ENCODE results near the gene SLC35F3.
"Not testable (repeated sequence)": the region's sequence is repeated elsewhere in the genome, so short reads cannot be mapped to it uniquely, and the experiment has no call there.

The SLC35F3 gene

GRCh38 chr1:233904633-233905415 is at the start of gene SLC35F3:
Gene SLC35F3 (plus strand): TSS chr1:233904676.
- no peak for DNase-seq

GRCh38 chr1:233859446-233859845 is 45.0 kb upstream of the SLC35F3 start:
- peak; percentile 47 for DNase-seq

- peak; percentile 14 for DNase-seq
These were observed 40.5 kb upstream of the SLC35F3 start for GRCh38 chr1:233863901-233864545.

DNA sequence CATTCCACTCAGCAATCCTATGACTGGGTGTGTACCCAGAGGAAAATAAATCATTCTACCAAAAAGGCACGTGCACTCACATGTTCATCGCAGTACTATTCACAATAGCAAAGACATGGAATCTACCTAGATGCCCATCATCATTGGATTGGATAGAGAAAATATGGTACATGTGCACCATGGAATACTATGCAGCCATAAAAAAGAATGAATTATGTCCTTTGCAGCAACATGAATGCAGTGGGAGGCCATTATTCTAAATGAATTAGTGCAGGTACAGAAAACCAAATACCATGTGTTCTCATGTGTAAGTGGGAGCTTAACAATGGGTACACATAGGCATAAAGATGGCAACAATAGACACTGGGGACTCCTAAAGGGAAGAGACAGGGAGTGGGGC is 39.9 kb upstream of the SLC35F3 start:
- no peak for DNase-seq

DNA sequence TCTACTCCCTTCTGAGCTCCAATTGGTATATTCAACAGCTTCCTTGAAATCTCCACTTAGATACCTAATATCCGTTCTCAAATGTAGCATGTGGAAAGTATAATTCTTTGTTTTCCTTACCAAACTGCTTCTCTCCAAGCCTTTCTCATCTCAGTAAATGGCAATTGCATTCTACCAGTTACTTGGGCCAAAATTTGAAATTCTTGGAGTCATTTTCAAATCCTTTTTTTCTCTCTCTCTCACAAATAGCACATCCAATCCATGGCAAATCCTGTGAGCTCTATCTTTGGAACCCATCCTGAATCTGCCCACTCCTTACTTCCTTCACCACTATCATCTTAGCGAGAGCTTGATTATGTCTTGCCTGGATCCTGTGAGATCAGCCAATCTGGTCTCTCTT is 39.3 kb upstream of the SLC35F3 start:
- DNase-seq, result no peak

- DNase-seq, result no peak
These were observed 38.6 kb upstream of the SLC35F3 start for GRCh38 chr1:233865902-233866301.

GRCh38 chr1:233867028-233867427 is 37.4 kb upstream of the SLC35F3 start:
- no peak for DNase-seq

DNA sequence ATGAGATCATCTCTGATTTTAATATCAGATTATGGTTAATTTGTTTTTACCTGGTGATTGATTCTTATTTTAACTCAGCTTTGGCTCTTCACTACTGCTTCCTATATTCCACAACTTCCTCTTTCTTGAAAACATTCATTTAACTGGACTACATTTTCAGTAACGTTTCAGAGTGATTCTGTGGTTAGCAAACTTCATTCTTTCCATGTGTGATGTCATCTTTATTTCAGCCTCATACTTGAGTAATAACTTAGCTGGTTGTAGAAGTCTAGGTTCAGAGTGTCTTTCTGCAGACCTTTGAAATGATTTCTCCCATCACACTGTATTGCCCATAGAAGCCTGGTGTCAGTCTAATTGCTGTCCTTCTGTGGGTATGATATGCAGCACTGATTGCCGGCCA is 36.0 kb upstream of the SLC35F3 start:
- DNase-seq, result peak; percentile 92

GRCh38 chr1:233869680-233870079 is 34.8 kb upstream of the SLC35F3 start:
- no peak for DNase-seq

GRCh38 chr1:233873666-233874065 is 30.8 kb upstream of the SLC35F3 start:
- DNase-seq, result no peak

- no peak for DNase-seq
These were observed 24.6 kb upstream of the SLC35F3 start for GRCh38 chr1:233879841-233880240.

- no peak for DNase-seq
These were observed 20.8 kb upstream of the SLC35F3 start for GRCh38 chr1:233883671-233884070.

DNA sequence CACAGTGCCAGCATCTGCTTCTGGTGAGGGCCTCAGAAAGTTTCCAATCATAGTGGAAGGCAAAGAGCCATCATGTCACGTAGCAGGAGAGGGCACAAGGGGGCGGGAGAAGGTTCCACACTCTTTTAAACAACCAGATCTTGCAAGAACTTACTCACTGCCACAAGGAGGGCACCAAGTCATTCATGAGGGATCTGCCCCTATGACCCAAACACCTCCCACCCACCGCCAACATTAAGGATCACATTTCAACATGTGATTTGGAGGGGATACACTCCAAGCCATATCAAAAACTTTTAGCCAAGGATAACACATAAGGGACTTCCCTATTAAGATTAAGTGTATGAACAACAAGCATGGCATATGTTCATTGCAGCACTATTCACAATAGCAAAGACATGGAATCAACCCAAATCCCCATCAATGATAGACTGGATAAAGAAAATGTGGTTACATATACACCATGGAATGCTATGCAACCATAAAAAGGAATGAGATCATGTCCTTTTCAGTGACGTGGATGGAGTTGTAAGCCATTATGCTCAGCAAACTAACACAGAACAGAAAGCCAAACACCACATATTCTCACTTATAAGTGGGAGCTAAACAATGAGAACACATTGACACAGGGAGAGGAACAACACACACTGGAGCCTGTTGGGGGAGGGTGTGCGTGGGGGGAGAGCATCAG is 19.9 kb upstream of the SLC35F3 start:
- DNase-seq, result no peak

GRCh38 chr1:233885196-233885920 is 19.1 kb upstream of the SLC35F3 start:
- DNase-seq, result no peak

DNA sequence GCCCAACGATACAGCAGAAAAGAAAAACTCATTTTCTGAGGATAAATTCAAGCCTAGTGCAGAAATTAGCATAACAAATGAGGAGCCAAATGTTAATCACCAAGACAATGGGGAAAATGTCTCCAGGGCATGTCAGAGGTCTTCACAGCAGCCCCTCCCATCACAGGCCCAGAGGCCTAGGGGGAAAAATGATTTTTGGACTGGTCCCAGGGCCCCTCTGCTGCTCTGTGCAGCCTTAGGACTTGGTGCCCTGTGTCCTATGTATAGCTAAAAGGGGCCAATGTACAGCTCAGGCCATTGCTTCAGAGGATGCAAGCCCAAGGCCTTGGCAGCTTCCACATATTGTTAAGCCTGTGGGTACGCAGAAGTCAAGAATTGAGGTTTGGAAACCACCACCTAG is 13.3 kb upstream of the SLC35F3 start:
- not testable (repeated sequence) for DNase-seq

DNA sequence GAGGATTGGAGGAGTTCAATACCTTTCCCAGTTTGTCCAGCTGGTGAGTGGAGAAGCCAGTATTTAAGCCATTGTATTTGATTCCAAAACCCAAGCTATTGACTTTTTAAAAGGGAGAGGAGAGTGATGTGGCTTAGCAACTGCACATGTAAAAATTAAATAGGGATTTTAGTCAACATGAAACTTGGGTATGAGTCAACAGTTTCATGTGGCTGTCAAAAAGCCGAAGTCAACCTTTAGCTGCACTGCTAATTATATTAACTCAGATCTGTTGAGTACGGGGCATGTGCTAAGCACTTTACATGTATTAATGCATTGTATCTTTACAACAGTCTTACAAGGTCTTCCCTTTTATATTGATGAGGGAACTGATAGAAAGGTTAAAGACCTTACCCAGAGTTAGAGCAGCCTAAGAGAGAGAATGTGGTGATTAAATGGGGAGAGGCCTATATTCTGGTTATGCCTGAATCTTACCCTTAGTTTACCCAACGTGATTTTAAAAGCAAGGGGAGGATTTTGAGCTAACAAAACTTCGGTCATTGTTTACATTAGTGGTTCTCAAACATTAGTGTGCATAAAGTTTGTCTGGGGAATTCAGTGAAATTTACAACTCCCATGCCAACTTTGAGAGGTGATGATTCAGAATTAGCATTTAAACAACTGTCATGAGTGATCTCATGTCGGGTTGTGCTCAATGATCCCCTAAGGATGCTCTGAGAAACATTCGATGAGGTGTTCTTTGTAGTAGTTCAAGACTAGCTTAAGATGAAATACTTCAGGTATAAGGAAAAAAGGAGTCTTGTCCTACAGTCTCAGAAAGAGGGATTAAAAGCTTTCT is 6.9 kb upstream of the SLC35F3 start:
- no peak for DNase-seq

DNA sequence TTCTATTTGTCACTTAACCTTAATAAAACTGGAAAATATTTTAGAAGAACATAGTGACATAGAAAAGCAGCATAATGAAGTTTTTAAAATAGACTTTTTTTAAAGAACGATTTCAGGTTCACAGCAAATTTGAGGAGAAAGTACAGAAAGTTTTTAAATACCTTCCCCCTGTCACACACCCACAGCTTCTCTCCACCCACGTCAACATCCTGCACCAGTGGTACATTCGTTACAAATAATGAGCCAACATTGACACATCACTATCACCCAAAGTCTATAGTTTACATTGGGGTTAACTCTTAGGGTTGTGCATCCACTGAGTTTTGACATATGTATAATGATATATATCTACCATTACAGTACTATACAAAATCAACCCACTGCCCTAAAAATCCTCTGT is 3.0 kb upstream of the SLC35F3 start:
- no peak for DNase-seq

DNA sequence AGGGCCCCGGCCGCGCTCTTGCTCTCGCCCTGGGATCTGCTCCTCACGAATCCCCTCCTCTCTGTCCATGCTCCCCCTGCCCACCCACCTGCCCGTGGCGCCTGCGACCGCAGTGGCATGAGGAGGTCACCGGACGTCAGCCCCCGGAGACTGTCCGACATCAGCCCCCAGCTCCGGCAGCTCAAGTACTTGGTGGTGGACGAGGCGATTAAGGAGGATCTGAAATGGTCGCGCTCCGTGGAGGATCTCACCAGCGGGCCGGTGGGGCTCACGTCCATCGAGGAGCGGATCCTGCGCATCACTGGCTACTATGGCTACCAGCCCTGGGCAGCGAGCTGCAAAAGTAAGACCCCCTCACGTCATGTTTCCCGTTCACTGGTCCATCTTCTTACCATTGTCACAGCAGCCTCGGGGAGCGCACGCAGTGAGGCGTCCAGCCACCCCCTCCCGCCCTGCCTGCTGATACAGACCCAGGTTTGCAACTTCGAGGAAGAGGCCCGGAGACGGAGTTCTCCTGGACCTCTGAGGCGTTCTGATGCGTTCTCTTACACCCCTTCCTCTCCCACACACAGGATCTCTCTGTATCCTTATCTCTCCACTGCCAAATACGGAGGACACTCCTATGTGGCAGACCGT is 1.1 kb downstream of the SLC35F3 start:
- no peak for DNase-seq

DNA sequence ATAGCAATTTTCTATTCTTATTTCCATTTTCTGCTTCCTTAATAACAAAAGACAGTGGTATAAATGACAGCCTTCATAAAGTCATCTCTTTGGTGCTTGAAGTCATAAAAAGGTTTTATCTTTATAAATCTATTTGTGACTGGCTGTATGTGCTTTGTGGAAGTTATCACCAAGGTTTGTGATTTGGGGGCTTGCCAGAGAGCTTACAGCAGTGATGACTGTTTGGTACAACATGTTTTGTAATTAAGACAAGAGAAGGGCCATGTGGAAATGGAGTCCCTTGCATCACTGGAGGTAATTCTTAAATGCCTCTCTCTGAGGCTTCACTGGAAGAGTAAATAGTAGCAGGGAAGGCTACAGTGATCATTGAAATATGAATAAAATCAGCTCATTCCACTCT is 2.7 kb downstream of the SLC35F3 start:
- DNase-seq, result no peak

DNA sequence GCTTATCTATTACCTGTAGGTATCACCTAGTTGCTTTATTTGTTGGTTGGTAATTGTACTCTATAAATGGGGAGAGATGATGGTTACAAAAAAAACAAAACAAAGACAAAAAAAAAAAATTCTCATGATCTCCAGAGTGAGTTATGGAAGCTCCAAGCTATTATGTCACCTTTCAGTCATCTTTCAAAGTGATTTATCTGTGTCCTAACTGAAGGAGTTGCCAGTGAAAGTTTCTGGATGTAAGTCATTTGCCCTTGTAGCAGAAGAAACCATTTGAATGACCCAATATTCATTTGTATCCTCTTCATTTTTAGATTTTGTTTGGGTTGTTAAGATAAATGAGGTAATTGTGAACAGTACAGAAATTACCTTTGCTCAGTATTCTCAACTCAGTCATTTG is 3.6 kb downstream of the SLC35F3 start:
- DNase-seq, result no peak

GRCh38 chr1:233909195-233909594 is 4.7 kb downstream of the SLC35F3 start:
- no peak for DNase-seq

- no peak for DNase-seq
These were observed 8.0 kb downstream of the SLC35F3 start for GRCh38 chr1:233912447-233912846.

Measured in MV-4-11 (cell line).